Measurements from ENCODE around the gene RPS21. TPM values are rescaled to one million over a fixed set of nuclear protein-coding genes. Genes with fewer than 3 reads are reported as not detected.

Gene RPS21
- total and polyA plus RNA-seq, 2 of the 13 experiments (the other 11 are each of a cell fraction or from before 2014, with no cell fraction given): 2,647 to 11,063 TPM

DNA sequence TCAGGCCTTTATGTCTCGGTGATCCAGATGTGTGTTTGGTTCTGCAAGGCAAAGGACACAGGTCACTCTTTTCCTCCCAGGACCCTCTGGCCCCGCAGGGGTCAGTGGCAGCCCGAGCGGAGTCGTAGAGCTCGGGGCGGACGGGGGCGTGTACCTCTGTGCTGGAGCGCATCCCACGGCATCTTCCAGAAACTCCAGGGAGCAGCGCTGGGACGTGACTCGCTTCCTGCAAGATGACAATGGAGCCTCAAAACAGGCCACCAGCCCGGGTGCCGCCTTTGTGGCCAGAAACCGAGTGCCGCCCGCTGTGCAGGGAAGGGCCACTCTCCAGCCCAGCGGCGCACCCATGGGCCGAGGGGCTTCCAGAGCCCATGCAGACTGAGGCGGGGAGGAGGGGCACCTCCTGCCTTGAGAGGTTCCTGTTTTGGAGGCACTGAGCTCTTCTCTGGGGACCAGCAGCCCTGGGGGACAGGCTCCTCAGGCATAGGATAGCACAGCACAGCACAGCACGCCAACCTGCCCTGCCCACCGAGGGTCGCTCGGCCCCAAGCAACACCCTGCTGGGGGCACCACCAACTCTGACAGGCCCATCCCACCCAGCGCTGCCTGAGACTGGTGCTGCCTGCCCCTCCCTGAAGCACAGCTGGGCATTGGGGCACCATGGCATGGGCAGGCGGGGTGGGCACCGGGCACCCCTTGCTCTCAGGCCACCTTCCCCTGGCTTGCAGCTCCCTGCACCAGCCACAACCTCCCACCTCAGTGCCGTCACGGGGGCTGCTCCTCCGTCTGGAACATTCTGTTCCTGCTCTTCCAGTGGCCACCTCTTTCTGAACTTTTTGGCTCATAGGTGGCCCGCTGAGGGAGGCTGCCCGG is 9.7 kb downstream of the RPS21 start (continued):
- TF ChIP-seq PAWR (CRISPR knock-in tag; IDR thresholded peaks at IDR 0.05; ENCODE audit: borderline replicate concordance): no peak
- TF ChIP-seq U2AF1 (optimal IDR thresholded peaks at IDR 0.05; ENCODE audit: low read depth, low read length): no peak
- no peak for TF ChIP-seq CSRNP2 (CRISPR knock-in tag; conservative IDR thresholded peaks at IDR 0.05; ENCODE audit: low read depth)
- TF ChIP-seq SATB2 (CRISPR knock-in tag; IDR thresholded peaks at IDR 0.05): no peak
- TF ChIP-seq ATF5 (CRISPR knock-in tag; IDR thresholded peaks at IDR 0.05; ENCODE audit: low read depth): no peak
- TF ChIP-seq, protein P1, sequence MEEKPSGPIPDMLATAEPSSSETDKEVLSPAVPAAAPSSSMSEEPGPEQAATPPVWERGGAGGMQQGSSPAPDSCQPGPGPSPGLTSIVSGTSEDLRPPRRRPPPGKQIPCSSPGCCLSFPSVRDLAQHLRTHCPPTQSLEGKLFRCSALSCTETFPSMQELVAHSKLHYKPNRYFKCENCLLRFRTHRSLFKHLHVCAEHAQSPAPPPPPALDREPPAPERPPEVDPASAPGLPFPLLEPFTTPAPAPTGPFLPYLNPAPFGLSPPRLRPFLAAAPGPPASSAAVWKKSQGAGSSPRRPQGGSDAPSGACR (CRISPR knock-in tag; IDR thresholded peaks at IDR 0.05): no peak
- TF ChIP-seq ZNF235 (CRISPR knock-in tag; IDR thresholded peaks at IDR 0.05; ENCODE audit: borderline replicate concordance): no peak
- no peak for TF ChIP-seq ZNF552 (CRISPR knock-in tag; IDR thresholded peaks at IDR 0.05; ENCODE audit: borderline replicate concordance)
- TF ChIP-seq TARDBP (CRISPR knock-in tag; IDR thresholded peaks at IDR 0.05): no peak
- TF ChIP-seq ZNF850 (CRISPR knock-in tag; conservative IDR thresholded peaks at IDR 0.05): no peak
- TF ChIP-seq ATF2 (CRISPR knock-in tag; IDR thresholded peaks at IDR 0.05): no peak
- no peak for TF ChIP-seq ZMAT3 (CRISPR knock-in tag; conservative IDR thresholded peaks at IDR 0.05)
- no peak for TF ChIP-seq ZNF616 (CRISPR knock-in tag; IDR thresholded peaks at IDR 0.05; ENCODE audit: low read depth)
- TF ChIP-seq ZNF281 (CRISPR knock-in tag; IDR thresholded peaks at IDR 0.05; ENCODE audit: borderline replicate concordance): no peak
- TF ChIP-seq SP5 (CRISPR knock-in tag; IDR thresholded peaks at IDR 0.05; ENCODE audit: borderline replicate concordance, low read depth): no peak
- TF ChIP-seq, protein P2, sequence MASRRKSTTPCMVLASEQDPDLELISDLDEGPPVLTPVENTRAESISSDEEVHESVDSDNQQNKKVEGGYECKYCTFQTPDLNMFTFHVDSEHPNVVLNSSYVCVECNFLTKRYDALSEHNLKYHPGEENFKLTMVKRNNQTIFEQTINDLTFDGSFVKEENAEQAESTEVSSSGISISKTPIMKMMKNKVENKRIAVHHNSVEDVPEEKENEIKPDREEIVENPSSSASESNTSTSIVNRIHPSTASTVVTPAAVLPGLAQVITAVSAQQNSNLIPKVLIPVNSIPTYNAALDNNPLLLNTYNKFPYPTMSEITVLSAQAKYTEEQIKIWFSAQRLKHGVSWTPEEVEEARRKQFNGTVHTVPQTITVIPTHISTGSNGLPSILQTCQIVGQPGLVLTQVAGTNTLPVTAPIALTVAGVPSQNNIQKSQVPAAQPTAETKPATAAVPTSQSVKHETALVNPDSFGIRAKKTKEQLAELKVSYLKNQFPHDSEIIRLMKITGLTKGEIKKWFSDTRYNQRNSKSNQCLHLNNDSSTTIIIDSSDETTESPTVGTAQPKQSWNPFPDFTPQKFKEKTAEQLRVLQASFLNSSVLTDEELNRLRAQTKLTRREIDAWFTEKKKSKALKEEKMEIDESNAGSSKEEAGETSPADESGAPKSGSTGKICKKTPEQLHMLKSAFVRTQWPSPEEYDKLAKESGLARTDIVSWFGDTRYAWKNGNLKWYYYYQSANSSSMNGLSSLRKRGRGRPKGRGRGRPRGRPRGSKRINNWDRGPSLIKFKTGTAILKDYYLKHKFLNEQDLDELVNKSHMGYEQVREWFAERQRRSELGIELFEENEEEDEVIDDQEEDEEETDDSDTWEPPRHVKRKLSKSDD (CRISPR knock-in tag; IDR thresholded peaks at IDR 0.05; ENCODE audit: low read depth): no peak
- no peak for TF ChIP-seq ZBTB3 (CRISPR knock-in tag; IDR thresholded peaks at IDR 0.05; ENCODE audit: borderline replicate concordance, low read depth)

All from HepG2 (cell line).